Upper lobe of right lung (tissue), 1 donor: ENCODE data around the gene OR10H5. TPM values are rescaled to one million over a fixed set of nuclear protein-coding genes. Genes with fewer than 3 reads are reported as not detected.
"Not testable (repeated sequence)": the region's sequence is repeated elsewhere in the genome, so short reads cannot be mapped to it uniquely, and the experiment has no call there.

Experiments
- ATAC-seq: fragments of 200-7000 bp; cut with Tn5 transposase; one replicate; pipeline ENCODE4 v1.9.1; 2020; ENCODE audit warnings: mild to moderate bottlenecking, moderate library complexity
- DNase-seq: peaks from one replicate; pipeline ENCODE4 v3.0.0-alpha.2; 2020
- H3K27ac ChIP-seq: fragments of 200-600 bp; one replicate; pipeline ENCODE4 v1.8.0; 2022
- H3K27me3 ChIP-seq: fragments of 200-600 bp; one replicate; pipeline ENCODE4 v1.8.0; 2022; ENCODE audit warnings: mild to moderate bottlenecking
- H3K36me3 ChIP-seq: fragments of 200-600 bp; one replicate; pipeline ENCODE4 v1.8.0; 2022
- H3K4me1 ChIP-seq: fragments of 200-600 bp; one replicate; pipeline ENCODE4 v1.8.0; 2022
- H3K4me3 ChIP-seq: fragments of 200-600 bp; one replicate; pipeline ENCODE4 v1.8.0; 2022; ENCODE audit warnings: mild to moderate bottlenecking
- H3K9me3 ChIP-seq: fragments of 200-600 bp; one replicate; pipeline ENCODE4 v1.8.0; 2022
- intact Hi-C: fragments of 100-400 bp; cut with DNase I; formaldehyde crosslinking; loops from one replicate; pipeline ENCODE4 v1.11.0; 2022
- total RNA-seq: library from RNA; stranded (reverse); fragmentation: NEBNext Ultra II Directional; extraction: Animal tissue kit (Norgen Biotek cat#: 25700); gene quantifications from one replicate; pipeline ENCODE4 v1.2.1, GENCODE V29; 2021
- TF ChIP-seq, protein P1 (sequence below): fragments of 200-600 bp; IDR thresholded peaks from one replicate; pipeline ENCODE4 v1.8.0; 2022; ENCODE audit warnings: antibody characterized with exemption
- donor health status: DM: no; HTN: yes; CAD: no; lungs with severe emphysema.

The OR10H5 gene
- total RNA-seq, 1 donor from 2014 or later: not detected

- intact Hi-C loops: no loop called here
- ATAC-seq: peak; percentile 84
- no peak for DNase-seq
These were observed 27.8 kb downstream of the OR10H5 start, which contains the start of gene OR10H1 for GRCh38 chr19:15815306-15815705. Gene OR10H1 (minus strand): TSS chr19:15815664. CDS start chr19:15808037, 7,627 bp downstream.

DNA sequence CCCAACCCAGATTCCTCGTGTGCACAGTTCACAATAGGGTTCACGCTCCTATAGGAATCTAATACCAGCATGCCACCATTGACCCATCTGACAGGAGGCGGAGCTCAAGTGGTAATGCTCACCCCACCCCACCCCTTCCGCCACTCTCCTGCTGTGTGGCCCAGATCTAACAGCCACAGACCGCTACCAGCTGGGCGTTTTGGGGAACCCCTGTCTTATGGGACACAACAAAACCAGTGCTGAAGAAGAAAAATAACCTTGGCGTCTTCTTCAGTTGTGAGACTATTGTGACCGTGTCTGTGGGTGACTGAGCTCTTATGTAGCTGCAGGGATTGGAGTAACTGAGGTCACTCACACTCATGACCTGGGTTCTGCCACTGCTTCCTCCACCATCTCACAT, 33.2 kb downstream of the OR10H5 start:
- DNase-seq: no peak
- Histone ChIP-seq H3K4me1 (no peaks in the 10 kb centered on the region), H3K9me3 (no peaks in the 10 kb centered on the region), H3K4me3 (no peak overlapping the region), H3K27ac (no peak overlapping the region), H3K27me3 (no peaks in the 10 kb centered on the region), H3K36me3 (no peaks in the 10 kb centered on the region)
- intact Hi-C loops: no loop called here
- TF ChIP-seq, protein P1, sequence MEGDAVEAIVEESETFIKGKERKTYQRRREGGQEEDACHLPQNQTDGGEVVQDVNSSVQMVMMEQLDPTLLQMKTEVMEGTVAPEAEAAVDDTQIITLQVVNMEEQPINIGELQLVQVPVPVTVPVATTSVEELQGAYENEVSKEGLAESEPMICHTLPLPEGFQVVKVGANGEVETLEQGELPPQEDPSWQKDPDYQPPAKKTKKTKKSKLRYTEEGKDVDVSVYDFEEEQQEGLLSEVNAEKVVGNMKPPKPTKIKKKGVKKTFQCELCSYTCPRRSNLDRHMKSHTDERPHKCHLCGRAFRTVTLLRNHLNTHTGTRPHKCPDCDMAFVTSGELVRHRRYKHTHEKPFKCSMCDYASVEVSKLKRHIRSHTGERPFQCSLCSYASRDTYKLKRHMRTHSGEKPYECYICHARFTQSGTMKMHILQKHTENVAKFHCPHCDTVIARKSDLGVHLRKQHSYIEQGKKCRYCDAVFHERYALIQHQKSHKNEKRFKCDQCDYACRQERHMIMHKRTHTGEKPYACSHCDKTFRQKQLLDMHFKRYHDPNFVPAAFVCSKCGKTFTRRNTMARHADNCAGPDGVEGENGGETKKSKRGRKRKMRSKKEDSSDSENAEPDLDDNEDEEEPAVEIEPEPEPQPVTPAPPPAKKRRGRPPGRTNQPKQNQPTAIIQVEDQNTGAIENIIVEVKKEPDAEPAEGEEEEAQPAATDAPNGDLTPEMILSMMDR: no peak
- ATAC-seq: no peak

More at GRCh38 chr19:15815306-15815705, 27.8 kb downstream of the OR10H5 start, which contains the start of gene OR10H1:
- Histone ChIP-seq H3K27me3 (no peaks in the 10 kb centered on the region), H3K4me1 (no peaks in the 10 kb centered on the region), H3K9me3 (no peaks in the 10 kb centered on the region), H3K36me3 (no peaks in the 10 kb centered on the region), H3K4me3 (no peak within 1 kb of the TSS), H3K27ac (no peak within 1 kb of the TSS)
- TF ChIP-seq, protein P1: no peak

GRCh38 chr19:15825753-15826152, 38.3 kb downstream of the OR10H5 start:
- intact Hi-C loops: no loop called here
- ATAC-seq: no peak
- DNase-seq: no peak
- no peaks in the 10 kb centered on the region for H3K9me3 ChIP-seq
- no peaks in the 10 kb centered on the region for H3K36me3 ChIP-seq
- no peak overlapping the region for H3K27ac ChIP-seq
- no peaks in the 10 kb centered on the region for H3K4me1 ChIP-seq
- H3K27me3 ChIP-seq: no peaks in the 10 kb centered on the region
- no peak overlapping the region for H3K4me3 ChIP-seq
- TF ChIP-seq, protein P1: no peak

DNA sequence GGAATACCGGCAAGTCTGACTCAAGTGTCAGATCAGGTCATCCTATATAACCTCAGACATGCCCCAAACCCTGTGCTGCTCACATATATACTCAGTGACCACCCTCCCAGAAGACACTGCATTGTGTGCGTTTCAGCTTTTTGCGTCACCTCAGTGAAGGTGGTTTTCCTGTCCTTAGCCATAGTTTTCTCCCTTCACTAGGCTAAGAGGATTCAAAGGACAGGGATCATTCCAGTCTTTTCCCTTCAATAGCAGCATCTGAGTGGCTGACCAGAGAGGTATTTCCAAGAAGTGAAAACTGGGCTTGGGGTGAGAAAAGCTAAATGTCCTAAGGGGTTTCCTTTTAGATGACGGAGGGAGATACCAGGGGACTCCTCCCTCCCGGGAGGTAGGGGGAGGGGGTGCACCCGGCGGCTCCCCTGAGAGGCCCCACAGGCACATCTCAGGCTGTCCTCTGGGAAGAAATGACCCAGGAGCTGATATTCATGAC, 40.7 kb downstream of the OR10H5 start:
- H3K36me3 ChIP-seq: no peaks in the 10 kb centered on the region
- intact Hi-C loops: no loop called here
- H3K9me3 ChIP-seq: no peaks in the 10 kb centered on the region
- ATAC-seq (no peak), DNase-seq (no peak)
- no peak overlapping the region for H3K27ac ChIP-seq
- H3K4me1 ChIP-seq: no peaks in the 10 kb centered on the region
- TF ChIP-seq, protein P1: no peak
- H3K27me3 ChIP-seq: no peaks in the 10 kb centered on the region
- no peak overlapping the region for H3K4me3 ChIP-seq

DNA sequence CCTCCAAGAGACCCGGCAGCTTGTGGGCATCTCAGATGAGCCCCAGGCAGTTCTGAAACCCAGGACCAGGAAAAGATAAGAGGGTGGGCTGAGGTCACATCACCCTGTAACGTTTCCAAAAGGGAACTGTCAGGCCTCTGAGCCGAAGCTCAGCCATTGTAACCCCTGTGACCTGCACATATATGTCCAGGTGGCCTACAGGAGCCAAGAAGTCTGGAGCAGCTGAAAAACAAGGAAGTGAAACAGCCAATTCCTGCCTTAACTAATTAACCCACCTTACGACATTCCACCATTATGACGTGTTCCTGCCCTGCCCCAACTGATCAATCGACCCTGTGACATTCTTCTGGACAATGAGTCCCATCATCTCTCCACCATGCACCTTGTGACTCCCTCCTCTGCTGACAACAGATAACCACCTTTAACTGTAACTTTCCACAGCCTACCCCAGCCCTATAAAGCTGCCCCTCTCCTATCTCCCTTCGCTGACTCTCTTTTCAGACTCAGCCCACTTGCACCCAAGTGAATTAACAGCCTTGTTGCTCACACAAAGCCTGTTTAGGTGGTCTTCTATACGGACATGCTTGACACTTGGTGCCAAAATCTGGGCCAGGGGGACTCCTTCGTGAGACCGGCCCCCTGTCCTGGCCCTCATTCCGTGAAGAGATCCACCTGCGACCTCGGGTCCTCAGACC, 41.3 kb downstream of the OR10H5 start:
- H3K27me3 ChIP-seq, intact Hi-C loops, DNase-seq, H3K9me3 ChIP-seq, ATAC-seq, H3K4me1 ChIP-seq, H3K36me3 ChIP-seq, H3K4me3 ChIP-seq, H3K27ac ChIP-seq: not testable (repeated sequence)

DNA sequence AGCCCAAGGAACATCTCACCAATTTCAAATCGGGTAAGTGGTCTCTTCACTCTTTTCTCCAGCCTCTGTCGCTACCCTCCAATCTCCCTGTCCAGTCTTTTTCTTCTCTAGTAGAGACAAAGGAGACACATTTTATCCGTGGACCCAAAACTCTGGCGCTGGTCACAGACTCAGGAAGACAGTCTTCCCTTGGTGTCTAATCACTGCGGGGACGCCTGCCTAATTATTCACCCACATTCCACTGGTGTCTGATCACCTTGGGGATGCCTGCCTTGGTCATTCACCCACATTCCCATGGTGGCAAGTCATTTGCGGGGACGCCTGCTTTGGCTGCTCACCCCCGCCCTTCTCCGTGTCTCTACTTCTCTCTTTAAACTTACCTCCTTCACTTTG, 41.8 kb downstream of the OR10H5 start:
- intact Hi-C loops: no loop called here
- no peak overlapping the region for H3K4me3 ChIP-seq
- no peaks in the 10 kb centered on the region for H3K36me3 ChIP-seq
- H3K9me3 ChIP-seq: no peaks in the 10 kb centered on the region
- DNase-seq: no peak
- no peaks in the 10 kb centered on the region for H3K4me1 ChIP-seq
- TF ChIP-seq, protein P1: no peak
- no peaks in the 10 kb centered on the region for H3K27me3 ChIP-seq
- H3K27ac ChIP-seq: no peak overlapping the region
- ATAC-seq: no peak
